AG04449 (cell line): ENCODE measurements around the gene ZMAT5.

ENCODE experiments used
- CTCF ChIA-PET: fragments of 350-600 bp; formaldehyde crosslinking; extraction: SDS; loops from one replicate; lab custom pipeline; 2021; ENCODE audit warnings: antibody characterized with exemption; lab: Yijun Ruan, JAX
- POLR2A ChIA-PET: fragments of 400-600, 350-600 bp; formaldehyde crosslinking; extraction: SDS; loops from one replicate; lab custom pipeline; 2020; ENCODE audit warnings: antibody characterized with exemption, inconsistent platforms; lab: Yijun Ruan, JAX
- DNase-seq: peaks from one replicate; pipeline ENCODE4 v3.0.0-alpha.2; 2010; ENCODE audit warnings: low read depth, low spot score
- H3K4me3 ChIP-seq: 2 replicates; pipeline ENCODE4 v1.5.1; 2011; ENCODE audit warnings: low read depth, mild to moderate bottlenecking, control low read depth, low read length
- CTCF ChIP-seq: IDR thresholded peaks from one replicate; pipeline ENCODE4 v1.5.1; 2011; ENCODE audit warnings: mild to moderate bottlenecking, moderate library complexity, low read length, control low read depth, inconsistent platforms; ENCODE audit not compliant: insufficient read depth; ENCODE audit errors: missing control alignments

Gene ZMAT5

DNA sequence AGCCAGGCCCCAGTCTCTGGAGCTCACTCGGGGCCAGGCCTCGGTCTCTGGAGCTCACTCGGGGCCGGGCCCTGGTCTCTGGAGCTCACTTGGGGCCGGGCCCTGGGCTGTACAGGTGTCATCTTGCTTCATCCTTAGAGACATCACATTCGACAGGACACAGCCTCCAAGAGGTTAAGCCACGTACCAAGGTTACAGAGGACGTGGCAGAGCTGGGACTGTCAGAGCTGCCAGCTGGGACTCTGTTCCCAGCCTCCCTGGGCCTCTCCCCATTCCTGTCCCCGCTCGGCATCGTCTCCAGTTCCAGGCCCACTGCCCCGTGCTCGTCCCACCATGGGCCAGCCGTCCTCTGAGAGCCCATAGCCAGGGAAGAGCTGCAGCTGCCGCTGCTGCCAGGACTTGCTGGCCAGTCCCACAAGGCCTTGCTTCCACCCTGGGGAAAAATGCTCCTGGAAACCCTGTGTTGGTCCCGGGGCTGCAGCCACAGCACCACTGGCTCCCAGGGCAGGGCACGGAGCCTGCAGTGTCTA lies 27.4 kb downstream of the ZMAT5 start:
- ChIA-PET POLR2A (no interaction called here), CTCF (interaction anchor here (1.7 kb wide), 1 partner anchor 349 kb away, joined by 4 read pairs; no protein-coding TSS in a partner anchor)

GRCh38 chr22:29738118-29738815 lies 28.5 kb downstream of the ZMAT5 start:
- ChIA-PET CTCF (interaction anchor here (1.7 kb wide), 1 partner anchor 350 kb away, joined by 4 read pairs; no protein-coding TSS in a partner anchor), POLR2A (no interaction called here)
- DNase-seq = no peak
- no peak for TF ChIP-seq CTCF
- H3K4me3 ChIP-seq = no peak overlapping the region

More for the DNA sequence above, 27.4 kb downstream of the ZMAT5 start:
- no peak overlapping the region for H3K4me3 ChIP-seq
- DNase-seq = no peak
- no peak for TF ChIP-seq CTCF

- no peak overlapping the region for H3K4me3 ChIP-seq
- no peak for DNase-seq
- ChIA-PET CTCF (no interaction called here), POLR2A (no interaction called here)
- no peak for TF ChIP-seq CTCF
Observed at GRCh38 chr22:29737251-29738117, 29.3 kb downstream of the ZMAT5 start.

GRCh38 chr22:29735416-29735815 lies 31.4 kb downstream of the ZMAT5 start:
- H3K4me3 ChIP-seq = no peak overlapping the region
- CTCF ChIA-PET = interaction anchor here (1.9 kb wide), 1 partner anchor 270 kb away, joined by 4 read pairs; no protein-coding TSS in a partner anchor
- no peak for DNase-seq
- no peak for TF ChIP-seq CTCF
- POLR2A ChIA-PET = no interaction called here

- no peak for TF ChIP-seq CTCF
- DNase-seq = no peak
- ChIA-PET CTCF (interaction anchor here (1.9 kb wide), 1 partner anchor 270 kb away, joined by 4 read pairs; no protein-coding TSS in a partner anchor), POLR2A (no interaction called here)
- no peak overlapping the region for H3K4me3 ChIP-seq
Observed at GRCh38 chr22:29734838-29735237, 32.0 kb downstream of the ZMAT5 start.
